K562 (cell line): ENCODE results near the gene TUBB2A. TPM values are rescaled to one million over a fixed set of nuclear protein-coding genes. Genes with fewer than 3 reads are reported as not detected.

ENCODE experiments used
- ATAC-seq: fragments of 200-7000 bp; cut with Tn5 transposase; 3 replicates; pipeline ENCODE4 v1.9.1; 2020; ENCODE audit warnings: moderate library complexity
- BruUV-seq: library from RNA; stranded (reverse); fragments of 400-500 nt; replicated peaks from 2 replicates; lab custom pipeline; 2021; lab: Mats Ljungman, UMichigan
- CTCF ChIA-PET: fragments of 300-600 bp; formaldehyde crosslinking; extraction: SDS; loops from one replicate; lab custom pipeline; 2021; ENCODE audit warnings: low intra/inter-chr PET ratio; lab: Yijun Ruan, JAX
- POLR2A ChIA-PET: fragments of 300-600, 350-650 bp; sonication (Branson Sonifier 250); formaldehyde crosslinking; extraction: SDS; loops from one replicate; lab custom pipeline; 2021; ENCODE audit warnings: antibody characterized with exemption, inconsistent platforms; lab: Yijun Ruan, JAX
- DNase-seq, 4 experiments: peaks; one replicate each; pipeline versions ENCODE4 v3.0.0 to v3.0.0-alpha.2; 2011 to 2018; ENCODE audit warnings: low spot score in 3 of 4, mixed read lengths in 3 of 4; ENCODE audit errors: extremely low read depth in 1 of 4
- FAIRE-seq: peaks from 2 replicates; lab custom pipeline; 2011; peaks lifted over from hg19 to GRCh38; lab: Jason Lieb, UNC
- H2AFZ ChIP-seq: 2 replicates; pipeline ENCODE4 v1.6.0; 2011; ENCODE audit warnings: low read depth, low read length, control low read depth, inconsistent platforms
- H3K27ac ChIP-seq: fragments of 200-600 bp; 3 replicates; pipeline ENCODE4 v1.8.0; 2011; ENCODE audit warnings: low read depth, mild to moderate bottlenecking, control low read depth, inconsistent platforms, low read length, moderate library complexity, mixed read lengths; ENCODE audit errors: extremely low read depth
- H3K27me3 ChIP-seq, 2 experiments: fragments of 300-600 bp in 1 of 2; 2 replicates in 1 of 2; 3 replicates in 1 of 2; pipeline versions ENCODE4 v1.6.0 to v1.8.0; 2011; ENCODE audit warnings: inconsistent platforms in 2 of 2, low read length in 2 of 2, mild to moderate bottlenecking in 1 of 2, mixed read lengths in 1 of 2, moderate library complexity in 1 of 2; ENCODE audit not compliant: control insufficient read depth in 2 of 2, insufficient read depth in 2 of 2
- H3K36me3 ChIP-seq: fragments of 300-600 bp; 3 replicates; pipeline ENCODE4 v1.8.0; 2011; ENCODE audit warnings: mild to moderate bottlenecking, low read length, inconsistent platforms; ENCODE audit not compliant: control insufficient read depth, insufficient read depth
- H3K4me1 ChIP-seq, 2 experiments: fragments of 200-600 bp in 1 of 2; replicated peaks in 1 of 2; 2 replicates in 1 of 2; 3 replicates in 1 of 2; pipeline versions ENCODE4 v1.5.1 to v1.8.0; 2011; ENCODE audit warnings: inconsistent platforms in 2 of 2, low read length in 2 of 2, mild to moderate bottlenecking in 1 of 2, mixed read lengths in 1 of 2, moderate library complexity in 1 of 2; ENCODE audit not compliant: control insufficient read depth in 2 of 2, insufficient read depth in 2 of 2
- H3K4me2 ChIP-seq: 2 replicates; pipeline ENCODE4 v1.6.1; 2011; ENCODE audit warnings: low read length, control low read depth, inconsistent platforms, mixed read lengths; ENCODE audit not compliant: insufficient read depth
- H3K4me3 ChIP-seq: fragments of 200-600 bp; sonication (generic), shearing (Covaris generic); 2 replicates; pipeline ENCODE4 v1.5.1; 2016; ENCODE audit warnings: control low read depth, inconsistent platforms
- H3K79me2 ChIP-seq: fragments of 200-600 bp; 3 replicates; pipeline ENCODE4 v1.8.0; 2011; ENCODE audit warnings: low read length, inconsistent platforms; ENCODE audit not compliant: control insufficient read depth, insufficient read depth
- H3K9ac ChIP-seq, 2 experiments: 2 replicates each; pipeline versions ENCODE4 v1.6.0 to v1.6.1; 2011; ENCODE audit warnings: low read depth in 2 of 2, low read length in 2 of 2, control low read depth in 1 of 2, inconsistent platforms in 1 of 2, mild to moderate bottlenecking in 1 of 2, mixed read lengths in 1 of 2; ENCODE audit not compliant: insufficient read depth in 1 of 2
- H3K9me1 ChIP-seq: one replicate; pipeline ENCODE4 v1.6.0; 2011; ENCODE audit warnings: inconsistent platforms, mild to moderate bottlenecking, low read length, moderate library complexity; ENCODE audit not compliant: control insufficient read depth, insufficient read depth
- H3K9me3 ChIP-seq: replicated peaks from 2 replicates; pipeline ENCODE4 v1.5.1; 2011; ENCODE audit warnings: low read depth, low read length, inconsistent platforms; ENCODE audit not compliant: control insufficient read depth, insufficient read depth
- H4K20me1 ChIP-seq: replicated peaks from 2 replicates; pipeline ENCODE4 v1.6.1; 2011; ENCODE audit warnings: low read length, inconsistent platforms, mixed read lengths; ENCODE audit not compliant: control insufficient read depth, insufficient read depth
- ARNT ChIP-seq, 2 experiments: fragments of 450-650 bp; IDR thresholded peaks; 2 replicates each; pipeline ENCODE4 v1.6.1; 2016; ENCODE audit warnings: mild to moderate bottlenecking in 1 of 2
- MNT ChIP-seq, 2 experiments: fragments of 450-650 bp; conservative IDR thresholded peaks; 2 replicates each; pipeline ENCODE4 v1.6.1; 2017; ENCODE audit warnings: mild to moderate bottlenecking in 2 of 2, moderate library complexity in 2 of 2
- PKNOX1 ChIP-seq: fragments of 450-650 bp; IDR thresholded peaks from 2 replicates; pipeline ENCODE4 v1.6.1; 2016
- RBM17 ChIP-seq: fragments of 200-400 bp; formaldehyde crosslinking; IDR thresholded peaks from 2 replicates; pipeline ENCODE4 v1.6.1; 2017; ENCODE audit warnings: low read depth, mild to moderate bottlenecking, low read length, borderline replicate concordance
- ZBTB40 ChIP-seq, 2 experiments: fragments of 450-650 bp in 1 of 2; sonication (generic) in 1 of 2; formaldehyde crosslinking in 1 of 2; IDR thresholded peaks; 2 replicates each; pipeline versions ENCODE4 v1.7.1 to v1.9.0; 2016 to 2022; ENCODE audit warnings: inconsistent platforms in 1 of 2, mild to moderate bottlenecking in 1 of 2, missing genetic modification reagents in 1 of 2
- ZNF707 ChIP-seq: fragments of 250-450 bp; sonication (Bioruptor Pico); conservative IDR thresholded peaks from 2 replicates; pipeline ENCODE4 v1.8.0; 2022; ENCODE audit warnings: inconsistent platforms, mild to moderate bottlenecking, moderate library complexity
- in situ Hi-C: fragments of 300-500 bp; cut with MboI; formaldehyde crosslinking; loops from 4 replicates; pipeline ENCODE4 v1.15.0; 2018; ENCODE audit warnings: inconsistent platforms, mixed read lengths
- intact Hi-C: fragments of 100-400 bp; cut with micrococcal nuclease; formaldehyde crosslinking; loops from 2 replicates; pipeline ENCODE4 v1.14.2; 2022
- polyA plus RNA-seq, 8 experiments: library from polyadenylated mRNA; depleted of rRNA in 4 of 8; stranded (reverse) in 5 of 8; unstranded in 3 of 8; fragments of >200 nt; fragmentation: Nextera tagmentation in 2 of 8; fragmentation: Illumina TruSeq in 1 of 8; extraction: Ambion mirVana in 2 of 8; extraction: Trizol in 1 of 8; gene quantifications; 2 replicates each; pipeline versions ENCODE4 v1.2.1 to v1.2.3, GENCODE V29; 2011 to 2014; ENCODE audit warnings: inconsistent platforms in 1 of 8, missing spikeins in 1 of 8
- total RNA-seq, 7 experiments: library from RNA; depleted of rRNA in 6 of 7; stranded (reverse); fragments of >200 nt in 6 of 7; fragmentation: Illumina TruSeq in 2 of 7; extraction: Trizol in 2 of 7; gene quantifications; 2 replicates each; pipeline versions ENCODE4 v1.2.1 to v1.2.3, GENCODE V29; 2011 to 2021; ENCODE audit warnings: low replicate concordance in 1 of 7

The TUBB2A gene
- total and polyA plus RNA-seq, 9 of the 15 experiments (the other 6 are each of a cell fraction or from before 2014, with no cell fraction given) = 3.6 to 92.1 (median 45.6) TPM

- TF ChIP-seq PKNOX1 (no peak), ZNF707 (no peak)
- TF ChIP-seq, all 486 proteins: peak for 0
These were observed 44.0 kb upstream of the TUBB2A start (continued) for GRCh38 chr6:3201388-3201787.

GRCh38 chr6:3200682-3201081 lies 43.3 kb upstream of the TUBB2A start:
- Histone ChIP-seq H3K4me2 (no peak overlapping the region), H3K27ac (no peak overlapping the region), H3K79me2 (no peaks in the 10 kb centered on the region), H3K4me1 (peaks cover 17 to 22% of the 10 kb centered on the region in 2 experiments; a peak in 4 of 5 replicates), H2AFZ (peak overlapping the region; percentile 28; the same call in 1 of the 2 replicates), H3K27me3 (no peaks in the 10 kb centered on the region), H3K9ac (no peak overlapping the region), H4K20me1 (no peaks in the 10 kb centered on the region), H3K4me3 (no peak overlapping the region), H3K9me3 (peaks cover 10% of the 10 kb centered on the region; the same call in 1 of the 2 replicates), H3K36me3 (no peaks in the 10 kb centered on the region), H3K9me1 (no peaks in the 10 kb centered on the region)
- BruUV-seq = no TSS peak
- ATAC-seq = no peak
- CTCF ChIA-PET = interaction anchor here (0.6 kb wide), 1 partner anchor 43 kb away, joined by 3 read pairs; the partner anchor contains the start of gene TUBB2A
- in situ Hi-C loops = no loop called here
- DNase-seq = no peak
- POLR2A ChIA-PET = interaction anchor here (1.0 kb wide), 1 partner anchor 12 kb away, joined by 3 read pairs; no protein-coding TSS in a partner anchor
- no peak for FAIRE-seq
- intact Hi-C loops = no loop called here
- TF ChIP-seq ARNT (IDR thresholded peaks at IDR 0.05) = no peak
- no peak for TF ChIP-seq RBM17
- TF ChIP-seq MNT (conservative IDR thresholded peaks at IDR 0.05) = no peak
- TF ChIP-seq ZBTB40 (IDR thresholded peaks at IDR 0.05) = peak; percentile 95
- peak; percentile 95 for TF ChIP-seq ZBTB40 (CRISPR knock-in tag; IDR thresholded peaks at IDR 0.05)
